Calu3 (cell line): Measurements from ENCODE around the gene KLF8. TPM values are rescaled to one million over a fixed set of nuclear protein-coding genes. Genes with fewer than 3 reads are reported as not detected.
"Not testable (repeated sequence)": the region's sequence is repeated elsewhere in the genome, so short reads cannot be mapped to it uniquely, and the experiment has no call there.

Experiments used
- Bru-seq: library from RNA; stranded (reverse); fragments of 400-500 nt; gene quantifications from one replicate; lab custom pipeline; 2021; lab: Mats Ljungman, UMichigan
- BruChase-seq, 2 experiments: library from RNA; stranded (reverse); fragments of 400-500 nt; gene quantifications; one replicate each; lab custom pipeline; 2021; lab: Mats Ljungman, UMichigan
- BruUV-seq: library from RNA; stranded (reverse); fragments of 400-500 nt; replicated peaks from 2 replicates; lab custom pipeline; 2021; lab: Mats Ljungman, UMichigan
- CTCF ChIA-PET: fragments of 300-600 bp; sonication (Branson Sonifier 250); formaldehyde crosslinking; loops from one replicate; lab custom pipeline; 2022; ENCODE audit warnings: antibody characterized with exemption; lab: Charles Lee
- DNase-seq: peaks from one replicate; pipeline ENCODE4 v3.0.0; 2022
- H3K27ac Mint-ChIP-seq: one replicate; pipeline ENCODE4 v1.8.0; 2022; ENCODE audit warnings: mixed read lengths; ENCODE audit not compliant: unreplicated experiment
- H3K27me3 Mint-ChIP-seq: one replicate; pipeline ENCODE4 v1.8.0; 2022; ENCODE audit warnings: mixed read lengths; ENCODE audit not compliant: unreplicated experiment
- H3K36me3 Mint-ChIP-seq: one replicate; pipeline ENCODE4 v1.8.0; 2022; ENCODE audit warnings: mild to moderate bottlenecking, moderate library complexity, mixed read lengths; ENCODE audit not compliant: insufficient read depth, unreplicated experiment
- H3K4me1 Mint-ChIP-seq: one replicate; pipeline ENCODE4 v1.8.0; 2022; ENCODE audit warnings: mild to moderate bottlenecking, low read depth, mixed read lengths; ENCODE audit not compliant: unreplicated experiment
- H3K4me3 Mint-ChIP-seq: one replicate; pipeline ENCODE4 v1.8.0; 2022; ENCODE audit warnings: mild to moderate bottlenecking, low read depth, moderate library complexity, mixed read lengths; ENCODE audit not compliant: unreplicated experiment
- H3K9me3 Mint-ChIP-seq: one replicate; pipeline ENCODE4 v1.8.0; 2022; ENCODE audit warnings: low read depth, mixed read lengths; ENCODE audit not compliant: unreplicated experiment
- CTCF ChIP-seq: fragments of 200-600 bp; IDR thresholded peaks from one replicate; pipeline ENCODE4 v1.8.0; 2022; ENCODE audit warnings: antibody characterized with exemption; ENCODE audit not compliant: unreplicated experiment
- intact Hi-C: fragments of 100-400 bp; cut with micrococcal nuclease; formaldehyde crosslinking; loops from one replicate; pipeline ENCODE4 v1.10.0; 2022; ENCODE audit not compliant: unreplicated experiment
- long read RNA-seq: library from polyadenylated mRNA; stranded (forward); transcript quantifications from one replicate; pipeline ENCODE4 v2.0.0, GENCODE V29; 2022
- total RNA-seq: library from RNA; stranded (reverse); gene quantifications from 2 replicates; pipeline ENCODE4 v1.2.3, GENCODE V29; 2022

Gene KLF8
- total RNA-seq (0.66 and 0.83 TPM in 2 replicates), Bru-seq, nascent RNA (percentile 30 among the genes with signal in this experiment), BruChase-seq, experiment 1, labeled RNA remaining after a 6-hour chase (percentile 31 among the genes with signal in this experiment), BruChase-seq, experiment 2, labeled RNA remaining after a 2-hour chase (percentile 33 among the genes with signal in this experiment)
- long read RNA-seq, result 0 reads

- Mint-ChIP-seq H3K9me3 (no peaks in the 10 kb centered on the region), H3K4me1 (peaks cover 6% of the 10 kb centered on the region), H3K27me3 (no peaks in the 10 kb centered on the region), H3K36me3 (no peaks in the 10 kb centered on the region), H3K4me3 (no peak within 1 kb of the TSS), H3K27ac (no peak within 1 kb of the TSS)
- no TSS peak for BruUV-seq
- TF ChIP-seq CTCF, result no peak
- peak; percentile 21 for DNase-seq
- CTCF ChIA-PET, result interaction anchor here (0.6 kb wide), 1 partner anchor 123 kb away, joined by 3 read pairs; no protein-coding TSS in a partner anchor
- intact Hi-C loops, result no loop called here
Observed at GRCh38 chrX:56232221-56233082, at the start of gene KLF8. Gene KLF8 (plus strand): TSS chrX:56232356. CDS start chrX:56233335, 979 bp downstream.

GRCh38 chrX:56206945-56207344 lies 25.2 kb upstream of the KLF8 start:
- H3K27me3 Mint-ChIP-seq, H3K9me3 Mint-ChIP-seq, H3K36me3 Mint-ChIP-seq, H3K4me3 Mint-ChIP-seq, H3K4me1 Mint-ChIP-seq, CTCF ChIA-PET, intact Hi-C loops, BruUV-seq, H3K27ac Mint-ChIP-seq, DNase-seq: not testable (repeated sequence)

- no peaks in the 10 kb centered on the region for H3K4me1 Mint-ChIP-seq
- intact Hi-C loops, result no loop called here
- no peak for TF ChIP-seq CTCF
- no peak for DNase-seq
- H3K27ac Mint-ChIP-seq, result no peak overlapping the region
- no peaks in the 10 kb centered on the region for H3K36me3 Mint-ChIP-seq
- no peaks in the 10 kb centered on the region for H3K9me3 Mint-ChIP-seq
- CTCF ChIA-PET, result no interaction called here
- H3K27me3 Mint-ChIP-seq, result no peaks in the 10 kb centered on the region
- no TSS peak for BruUV-seq
- H3K4me3 Mint-ChIP-seq, result no peak overlapping the region
Observed at GRCh38 chrX:56211701-56212100, 20.5 kb upstream of the KLF8 start.

- Mint-ChIP-seq H3K27me3 (no peaks in the 10 kb centered on the region), H3K4me3 (no peak overlapping the region), H3K27ac (no peak overlapping the region), H3K36me3 (no peaks in the 10 kb centered on the region), H3K9me3 (no peaks in the 10 kb centered on the region), H3K4me1 (no peaks in the 10 kb centered on the region)
- CTCF ChIA-PET, result interaction anchor here (0.7 kb wide), 1 partner anchor 510 kb away, joined by 3 read pairs; no protein-coding TSS in a partner anchor
- intact Hi-C loops, result no loop called here
- TF ChIP-seq CTCF, result no peak
- no TSS peak for BruUV-seq
- no peak for DNase-seq
Observed at GRCh38 chrX:56216332-56216731, 15.8 kb upstream of the KLF8 start.
